Measurements from ENCODE around the gene CSE1L.
"Not testable (repeated sequence)": the region's sequence is repeated elsewhere in the genome, so short reads cannot be mapped to it uniquely, and the experiment has no call there.

CSE1L gene

DNA sequence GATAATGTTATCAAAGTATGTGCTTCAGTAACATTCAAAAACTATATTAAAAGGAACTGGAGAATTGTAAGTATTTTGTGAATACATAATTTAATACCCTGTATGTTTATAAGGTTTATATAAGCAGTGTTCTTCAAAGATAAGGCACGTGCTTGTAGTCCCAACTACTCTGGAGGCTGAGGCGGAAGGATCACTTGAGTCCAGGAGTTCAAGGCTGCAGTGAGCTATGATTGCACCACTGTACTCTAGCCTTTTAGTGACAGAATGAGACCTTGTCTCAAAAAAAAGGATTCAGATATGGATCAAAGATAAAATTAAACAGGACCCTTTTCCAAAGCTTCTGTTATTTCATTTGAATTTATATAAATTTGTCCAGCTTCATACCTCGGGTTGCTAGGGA, 17.2 kb downstream of the CSE1L start:
- DNase-seq, result no peak

DNA sequence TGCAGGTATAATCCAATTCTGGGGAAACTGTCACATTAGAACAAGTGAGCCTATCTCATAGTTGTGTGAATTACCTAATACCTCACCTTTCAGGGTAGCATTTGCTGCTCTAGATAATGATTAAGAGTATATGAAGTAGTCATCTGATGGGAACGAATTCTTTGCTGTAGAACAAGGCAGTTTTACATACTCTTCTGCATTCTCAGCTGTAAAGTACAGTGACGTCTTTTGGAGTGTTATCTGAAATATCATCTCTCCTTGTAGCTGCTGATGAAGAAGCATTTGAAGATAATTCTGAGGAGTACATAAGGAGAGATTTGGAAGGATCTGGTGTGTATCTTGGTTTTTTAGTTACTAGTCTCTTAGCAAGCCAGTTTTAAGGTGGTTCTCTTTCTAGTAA, 28.4 kb downstream of the CSE1L start:
- no peak for DNase-seq

DNA sequence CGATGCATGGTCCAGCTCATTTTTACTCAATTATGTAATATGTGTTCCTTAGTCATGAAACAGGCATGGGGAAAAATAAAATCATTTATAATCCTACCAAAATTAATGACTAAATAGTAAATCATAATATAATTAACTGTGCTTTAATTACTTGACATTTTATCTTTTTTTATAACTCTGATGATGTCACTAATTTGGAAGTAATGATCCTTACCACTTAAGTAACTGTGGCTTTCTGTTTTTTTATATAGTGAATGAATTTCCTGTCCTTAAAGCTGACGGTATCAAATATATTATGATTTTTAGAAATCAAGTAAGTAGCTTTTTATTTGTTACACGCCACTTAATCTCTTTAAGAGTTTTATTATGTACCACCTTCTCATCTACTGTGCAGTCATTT, 32.2 kb downstream of the CSE1L start:
- DNase-seq, result no peak

DNA sequence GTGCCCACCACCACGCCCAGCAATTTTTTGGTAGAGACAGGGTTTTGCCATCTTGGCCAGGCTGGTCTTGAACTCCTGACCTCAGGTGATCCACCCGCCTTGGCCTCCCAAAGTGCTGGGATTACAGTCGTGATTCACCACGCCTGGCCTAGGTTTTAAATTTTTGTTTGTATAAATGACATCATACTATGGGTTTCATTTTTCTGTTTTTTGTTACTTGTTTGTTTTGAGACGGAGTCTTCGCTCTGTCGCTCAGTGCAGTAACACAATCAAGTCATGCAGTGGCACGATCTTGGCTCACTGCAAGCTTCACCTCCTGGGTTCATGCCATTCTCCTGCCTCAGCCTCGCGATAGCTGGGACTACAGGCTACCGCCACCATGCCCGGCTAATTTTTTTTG, 36.2 kb downstream of the CSE1L start:
- not testable (repeated sequence) for DNase-seq

DNA sequence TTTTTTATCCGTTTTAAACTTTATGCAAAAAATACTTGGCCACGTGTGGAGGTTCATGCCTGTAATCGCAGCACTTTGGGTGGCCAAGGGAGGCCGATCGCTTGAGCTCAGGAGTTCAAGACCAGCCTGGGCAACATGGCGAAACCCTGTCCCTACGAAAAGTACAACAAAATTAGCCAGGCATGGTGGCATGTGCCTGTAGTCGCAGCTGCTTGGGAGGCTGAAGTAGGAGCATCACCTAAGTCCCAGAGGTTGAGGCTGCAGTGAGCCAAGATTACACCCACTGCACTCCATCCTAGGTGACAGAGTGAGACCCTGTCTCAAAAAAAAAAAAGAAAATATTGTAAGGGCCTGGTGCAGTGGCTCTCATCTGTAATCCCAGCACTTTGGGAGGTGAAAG, 45.0 kb downstream of the CSE1L start:
- DNase-seq, result no peak

DNA sequence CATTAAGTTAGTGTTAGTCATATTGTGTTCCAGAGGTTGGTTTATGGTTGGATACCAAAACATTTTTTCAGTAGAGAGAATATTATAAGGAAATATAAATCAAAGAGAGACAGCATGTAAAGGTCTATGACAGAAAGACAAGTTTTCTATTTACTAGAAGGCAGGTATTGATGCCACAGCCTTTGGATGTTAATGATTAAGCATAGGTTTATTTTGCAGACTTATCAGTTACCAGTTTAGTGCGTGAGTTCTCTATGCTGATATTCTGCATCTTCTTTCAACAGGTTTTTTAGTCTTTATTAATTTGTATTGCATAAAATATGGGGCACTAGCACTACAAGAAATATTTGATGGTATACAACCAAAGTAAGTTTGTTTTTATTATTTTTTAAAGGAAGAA, 45.6 kb downstream of the CSE1L start:
- DNase-seq, result no peak

DNA sequence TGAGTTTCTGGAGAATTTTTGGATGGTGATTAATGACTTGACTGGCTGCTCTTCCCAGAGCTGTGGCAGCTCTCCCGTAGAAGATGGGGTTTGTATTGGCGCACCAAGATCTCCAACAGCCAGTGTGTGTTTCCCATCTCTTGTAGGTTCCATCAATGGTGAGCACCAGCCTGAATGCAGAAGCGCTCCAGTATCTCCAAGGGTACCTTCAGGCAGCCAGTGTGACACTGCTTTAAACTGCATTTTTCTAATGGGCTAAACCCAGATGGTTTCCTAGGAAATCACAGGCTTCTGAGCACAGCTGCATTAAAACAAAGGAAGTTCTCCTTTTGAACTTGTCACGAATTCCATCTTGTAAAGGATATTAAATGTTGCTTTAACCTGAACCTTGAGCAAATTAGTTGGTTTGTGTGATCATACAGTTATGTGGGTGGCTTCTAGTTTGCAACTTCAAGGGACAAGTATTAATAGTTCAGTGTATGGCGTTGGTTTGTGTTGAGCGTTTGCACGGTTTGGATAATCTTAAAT, 50.2 kb downstream of the CSE1L start:
- DNase-seq, result no peak

DNA sequence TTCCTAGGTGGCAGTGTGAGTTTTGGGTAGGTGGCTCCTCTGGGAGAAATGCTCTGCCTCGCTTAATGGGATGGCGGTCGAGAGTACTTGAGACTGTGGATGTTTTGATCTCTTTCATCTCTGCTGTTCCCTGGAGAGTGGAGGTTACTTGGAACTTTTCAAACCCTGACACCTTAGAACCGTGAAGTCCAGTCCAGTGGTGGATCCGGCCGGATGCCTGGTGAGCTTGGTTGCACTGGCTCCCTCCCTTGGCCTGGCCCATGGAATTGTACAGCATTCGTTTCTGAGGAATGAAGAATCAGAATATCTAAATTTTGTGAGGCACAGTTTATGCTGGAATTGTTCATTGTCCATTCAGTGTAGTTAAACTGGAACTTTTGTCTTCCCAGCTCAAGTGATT, 51.0 kb downstream of the CSE1L start:
- DNase-seq, result no peak

DNA sequence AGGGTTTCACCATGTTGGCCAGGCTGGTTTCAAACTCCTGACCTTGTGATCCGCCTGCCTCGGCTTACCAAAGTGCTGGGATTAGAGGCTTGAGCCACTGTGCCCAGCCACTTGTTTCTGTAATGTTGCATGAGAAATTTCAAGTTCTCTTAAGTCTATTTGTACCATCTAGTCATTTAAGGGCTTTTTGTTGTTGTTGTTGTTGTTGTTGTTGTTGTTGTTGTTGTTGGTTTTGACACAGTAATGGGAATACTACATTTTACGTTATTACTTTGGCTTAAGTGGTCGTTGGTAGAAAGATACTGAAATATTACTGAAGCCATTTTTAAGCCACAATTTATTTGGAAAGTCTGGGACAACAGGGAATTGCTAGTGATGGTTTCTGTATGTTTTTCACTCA, 52.0 kb downstream of the CSE1L start:
- no peak for DNase-seq

DNA sequence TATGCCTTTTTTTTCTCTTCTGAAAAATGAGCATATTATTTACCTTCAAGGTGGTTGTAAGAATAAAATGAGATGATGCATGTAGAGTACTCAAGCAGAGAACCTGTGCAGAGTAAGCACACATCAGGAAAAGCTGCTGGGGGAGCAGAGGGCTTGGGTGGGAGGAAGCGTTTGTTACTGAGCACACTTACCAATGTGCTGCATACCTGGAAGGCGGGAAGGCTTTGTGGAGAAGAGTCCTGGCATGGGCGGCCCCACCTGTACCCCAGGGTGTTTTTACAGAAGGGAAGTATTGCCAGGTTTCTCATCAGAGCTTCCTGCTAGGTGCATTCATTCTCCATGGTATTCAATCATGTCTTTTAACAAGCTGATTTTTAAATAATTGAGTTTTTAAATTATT, 52.9 kb downstream of the CSE1L start:
- DNase-seq, result no peak

DNA sequence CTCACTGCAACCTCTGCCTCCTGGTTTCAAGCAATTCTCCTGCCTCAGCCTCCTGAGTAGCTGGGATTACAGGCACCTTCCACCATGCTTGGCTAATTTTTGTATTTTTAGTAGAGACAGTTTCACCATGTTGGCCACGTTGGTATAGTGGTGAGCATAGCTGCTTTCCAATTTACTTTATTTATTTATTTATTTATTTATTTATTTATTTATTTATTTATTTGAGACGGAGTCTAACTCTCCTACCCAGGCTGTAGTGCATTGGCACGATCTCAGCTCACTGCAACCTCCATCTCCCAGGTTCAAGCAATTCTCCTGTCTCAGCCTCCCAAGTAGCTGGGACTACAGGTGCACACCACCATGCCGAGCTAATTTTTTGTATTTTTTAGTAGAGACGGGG, 54.2 kb downstream of the CSE1L start:
- not testable (repeated sequence) for DNase-seq

DNA sequence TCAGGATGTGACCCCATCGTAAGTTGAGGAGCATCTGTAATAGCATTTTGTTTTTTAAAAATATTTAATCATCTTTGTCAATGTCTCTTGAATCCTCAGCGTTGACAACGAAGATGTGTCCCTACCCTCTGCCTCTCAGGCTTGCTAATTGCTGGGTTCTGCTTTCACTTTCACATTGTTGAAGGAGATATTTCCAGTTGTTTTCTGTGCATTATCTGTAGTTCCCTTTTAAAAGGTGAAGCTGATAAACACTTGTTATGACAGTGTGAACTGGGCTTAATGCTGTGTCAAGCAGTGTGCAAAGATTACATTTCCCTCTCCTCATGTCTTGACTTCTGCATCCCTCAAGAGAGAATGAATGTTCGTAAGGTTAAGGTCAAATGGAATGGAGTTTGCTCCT, 54.9 kb downstream of the CSE1L start:
- no peak for DNase-seq

DNA sequence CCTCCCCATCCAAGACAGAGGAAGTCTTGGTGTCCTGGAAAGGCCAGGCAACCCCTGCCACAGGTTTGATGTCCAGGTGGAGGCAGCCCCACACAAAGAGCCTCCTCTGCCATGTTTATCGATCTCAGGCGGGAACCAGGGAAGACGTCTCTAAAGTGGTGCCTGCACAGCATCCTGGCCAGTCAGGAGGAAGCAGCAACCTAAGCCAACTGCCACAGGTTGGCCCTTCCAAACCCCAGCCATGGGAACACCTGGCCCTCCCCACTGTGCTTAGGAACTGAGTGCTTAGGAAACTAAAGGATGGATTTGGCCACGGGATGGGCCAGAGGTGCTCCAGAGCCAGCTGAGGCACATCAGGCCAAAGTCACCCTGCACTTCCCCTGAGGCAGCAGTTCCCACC, 56.9 kb downstream of the CSE1L start:
- DNase-seq, result no peak

DNA sequence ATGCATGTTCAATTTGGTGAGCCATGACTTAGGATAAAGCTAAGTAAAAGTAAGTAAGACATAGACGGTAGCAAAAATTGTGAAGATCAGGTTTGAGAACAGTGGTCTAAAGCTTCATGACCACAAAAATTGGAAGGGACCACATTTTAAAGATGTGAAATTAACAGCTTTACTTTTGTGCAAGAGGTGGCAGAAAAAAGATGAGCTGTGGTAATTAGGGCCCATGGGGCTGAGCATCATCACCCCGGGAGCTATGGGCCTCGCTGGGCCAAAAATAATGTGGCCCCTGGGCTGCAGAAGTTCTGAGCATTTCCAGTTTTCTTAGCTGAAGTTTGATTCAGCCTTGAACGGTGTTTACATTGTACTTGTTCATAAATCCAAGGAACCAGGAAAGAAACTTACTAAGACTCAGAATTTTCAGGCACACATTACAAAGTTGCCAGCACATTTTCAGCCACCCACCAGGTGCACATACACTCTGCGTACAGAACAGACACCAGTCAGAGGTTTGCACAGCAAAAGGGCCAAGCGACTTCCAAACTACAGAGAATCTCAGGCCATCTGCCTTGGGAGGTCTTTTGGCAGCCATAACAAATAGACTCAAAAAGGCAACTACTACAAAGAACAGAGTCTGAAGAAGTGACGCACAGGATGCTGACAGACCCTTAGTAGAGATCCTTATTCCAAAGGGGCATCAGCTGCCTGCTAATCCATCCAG, 57.7 kb downstream of the CSE1L start:
- no peak for DNase-seq

DNA sequence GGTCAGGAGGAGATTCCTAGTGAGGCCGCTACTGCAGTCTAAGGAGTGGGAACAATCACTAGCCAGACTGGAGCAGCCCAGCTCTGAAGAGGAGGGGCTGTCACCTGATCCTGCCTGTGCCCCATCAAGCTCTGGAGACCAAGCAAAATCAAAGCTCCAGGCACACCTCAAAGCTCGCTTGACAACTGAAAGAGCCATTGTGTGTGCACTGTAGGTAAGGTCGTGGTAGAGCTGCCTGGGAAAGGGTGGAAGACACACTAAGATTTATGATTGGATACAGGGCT, 58.2 kb downstream of the CSE1L start:
- no peak for DNase-seq

DNA sequence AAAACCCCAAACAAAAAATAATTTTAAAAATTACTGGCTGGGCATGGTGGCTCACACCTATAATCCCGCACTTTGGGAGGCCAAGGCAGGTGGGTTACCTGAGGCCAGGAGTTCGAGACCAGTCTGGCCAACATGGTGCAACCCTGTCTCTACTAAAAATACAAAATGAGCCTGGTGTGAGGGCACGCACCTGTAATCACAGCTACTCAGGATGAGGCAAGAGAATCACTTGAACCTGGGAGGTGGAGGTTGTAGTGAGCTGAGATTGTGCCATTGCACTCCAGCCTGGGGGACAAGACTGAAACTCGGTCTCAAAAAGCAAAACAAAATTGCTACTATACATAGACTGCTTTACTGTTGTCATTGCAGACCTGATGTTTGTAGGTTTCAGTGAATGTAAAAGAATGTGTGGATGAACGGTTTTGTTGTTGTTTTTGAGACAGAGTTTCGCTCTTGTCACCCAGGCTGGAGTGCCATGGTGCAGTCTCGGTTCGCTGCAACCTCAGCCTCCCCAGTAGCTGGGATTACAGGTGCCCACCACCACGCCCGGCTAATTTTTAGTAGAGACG, 59.0 kb downstream of the CSE1L start:
- not testable (repeated sequence) for DNase-seq

DNA sequence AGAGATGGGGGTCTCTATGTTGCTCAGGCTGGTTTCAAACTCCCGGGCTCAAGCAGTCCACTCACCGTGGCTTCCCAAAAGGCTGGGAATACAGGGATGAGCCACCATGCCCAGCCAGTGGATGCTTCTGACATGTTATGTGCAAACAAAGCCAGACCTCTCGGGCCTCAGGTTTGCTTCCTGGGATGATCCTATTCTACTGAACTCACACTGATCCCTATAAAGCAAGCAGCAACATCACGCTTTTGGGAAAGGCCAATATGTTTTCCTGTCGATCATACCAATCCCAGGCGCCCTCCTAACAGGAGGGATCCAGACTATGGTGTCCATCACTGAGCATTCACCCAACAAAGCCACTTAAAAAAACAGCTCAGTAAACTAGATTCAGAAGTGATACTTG, 60.2 kb downstream of the CSE1L start:
- DNase-seq, result no peak

DNA sequence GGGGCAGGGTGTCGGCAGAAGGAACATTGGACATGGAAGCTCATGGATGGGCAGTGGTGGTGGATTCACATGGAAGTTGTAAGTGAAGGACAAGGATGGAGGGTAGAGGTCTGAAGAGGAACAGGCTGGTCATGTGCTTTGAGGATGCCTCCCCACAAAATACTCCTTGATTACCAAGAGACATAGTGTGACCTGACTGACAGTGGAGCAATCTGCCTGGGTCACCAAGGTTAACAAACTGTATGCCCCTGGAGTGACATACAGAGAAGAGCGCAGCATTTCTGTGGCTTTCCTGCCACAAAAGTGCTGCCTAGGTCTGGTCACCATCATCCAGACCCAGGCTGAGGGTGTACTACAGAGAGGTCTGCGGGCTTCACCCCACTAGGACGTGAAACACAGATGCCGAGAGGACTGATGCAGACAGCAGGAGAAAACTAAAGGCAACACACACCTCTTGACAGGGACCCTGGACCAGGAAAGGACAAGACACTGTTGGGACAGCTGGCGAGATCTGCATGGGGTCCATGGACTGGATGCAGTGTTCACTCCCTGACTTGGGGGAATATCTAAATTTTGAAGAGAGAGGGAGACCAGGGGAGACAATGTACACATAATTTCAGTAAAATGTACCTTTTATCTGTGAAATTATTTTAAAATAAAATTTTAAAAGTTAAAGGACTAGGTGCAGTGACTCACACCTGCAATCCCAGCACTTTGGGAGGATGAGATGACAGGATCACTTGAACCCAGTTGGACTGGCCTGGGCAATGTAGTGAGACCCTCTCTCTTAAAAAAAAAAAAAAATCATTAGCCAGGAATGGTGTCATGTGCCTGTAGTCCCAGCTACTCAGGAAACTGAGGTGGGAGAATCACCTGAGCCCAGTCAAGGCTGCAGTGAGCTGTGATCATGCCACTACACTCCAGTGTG, 64.9 kb downstream of the CSE1L start:
- no peak for DNase-seq

DNA sequence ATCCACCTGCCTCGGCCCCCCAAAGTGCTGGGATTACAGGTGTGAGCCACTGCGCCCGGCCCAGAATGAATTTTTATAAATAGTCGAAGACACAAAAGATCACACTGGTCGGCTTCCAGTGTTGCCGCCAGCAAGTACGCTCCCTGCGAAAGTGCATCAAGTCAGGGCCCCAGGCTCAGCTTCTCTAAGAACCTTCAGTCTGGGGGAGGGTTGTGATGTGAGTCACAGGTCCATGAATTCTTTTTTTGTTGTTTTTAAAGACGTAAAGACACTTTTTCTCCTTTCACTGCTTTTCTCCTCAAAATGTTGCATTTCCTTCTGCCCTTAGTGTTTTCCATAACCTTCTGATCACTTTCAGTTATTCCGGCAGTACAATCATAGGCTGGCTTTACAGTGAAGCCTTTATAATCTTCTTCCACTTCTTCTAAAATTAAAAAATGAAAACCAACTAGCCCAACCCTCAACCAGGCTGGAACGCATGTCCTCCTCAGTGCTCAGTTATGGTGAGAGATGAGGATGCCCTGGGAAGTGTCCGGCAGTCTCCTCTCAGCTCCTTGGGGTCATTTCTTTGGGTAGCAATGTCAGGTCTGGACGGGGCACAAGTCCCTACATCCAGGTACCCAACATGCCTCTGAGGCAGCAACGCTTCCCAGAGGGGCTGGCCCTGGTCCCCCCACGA, 66.6 kb downstream of the CSE1L start:
- DNase-seq, result peak; percentile 31

DNA sequence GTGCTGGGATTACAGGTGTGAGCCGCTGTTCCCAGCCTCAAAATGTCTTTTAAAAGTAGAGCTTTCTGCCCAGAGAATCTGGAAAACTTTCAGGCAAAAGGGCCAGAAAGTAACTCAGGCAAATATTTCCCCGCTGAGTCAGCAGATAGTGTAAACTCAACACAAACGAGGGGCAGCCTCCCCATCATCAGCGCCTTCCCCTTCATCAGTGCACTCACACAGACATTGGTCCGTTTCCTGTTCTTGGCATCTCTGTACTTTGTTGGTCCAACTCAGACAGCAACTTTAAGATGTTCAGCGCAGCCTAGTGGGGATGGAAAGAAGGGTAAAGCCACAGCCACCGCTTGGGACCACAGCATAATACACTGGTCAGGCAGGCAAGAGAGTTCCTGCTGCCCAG, 69.5 kb downstream of the CSE1L start:
- peak; percentile 7 for DNase-seq

DNA sequence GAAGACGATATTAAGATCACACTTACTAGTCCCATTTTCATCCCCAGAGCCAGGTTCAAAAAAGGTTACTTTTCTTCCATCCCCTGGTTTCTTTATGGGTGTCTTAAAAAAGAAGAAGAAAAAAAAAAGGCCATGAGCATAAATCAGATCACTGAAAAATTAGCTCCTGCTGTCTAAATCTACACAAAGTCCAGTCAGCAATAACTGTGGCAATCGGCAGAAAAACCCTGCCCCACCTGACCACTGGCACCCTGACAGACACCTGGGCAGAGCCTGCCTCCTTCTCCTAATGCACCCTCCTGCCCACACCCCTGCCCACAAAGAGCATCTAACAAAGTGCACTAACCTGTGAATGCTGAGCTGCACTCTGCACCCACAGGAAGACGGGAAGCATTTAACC, 72.2 kb downstream of the CSE1L start:
- DNase-seq, result no peak

DNA sequence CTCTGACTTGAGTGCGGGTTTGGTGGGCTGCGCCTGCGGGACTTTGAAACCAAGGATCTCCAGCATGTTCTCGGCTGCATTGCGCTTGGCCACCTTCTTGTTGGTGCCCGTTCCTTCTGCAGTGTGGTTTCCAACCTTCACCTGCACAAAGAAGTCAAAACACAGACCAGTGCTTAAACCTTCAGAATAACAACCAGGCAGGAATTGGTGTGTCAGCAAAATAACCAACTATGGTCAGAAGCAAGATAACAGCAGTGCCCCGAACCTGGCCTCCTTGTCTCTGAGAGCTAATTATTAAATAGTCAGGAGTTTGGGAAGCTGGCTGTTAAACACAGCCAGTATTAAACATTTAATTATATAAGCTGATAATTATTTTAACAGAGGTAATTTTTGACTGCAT, 73.9 kb downstream of the CSE1L start:
- DNase-seq, result no peak

DNA sequence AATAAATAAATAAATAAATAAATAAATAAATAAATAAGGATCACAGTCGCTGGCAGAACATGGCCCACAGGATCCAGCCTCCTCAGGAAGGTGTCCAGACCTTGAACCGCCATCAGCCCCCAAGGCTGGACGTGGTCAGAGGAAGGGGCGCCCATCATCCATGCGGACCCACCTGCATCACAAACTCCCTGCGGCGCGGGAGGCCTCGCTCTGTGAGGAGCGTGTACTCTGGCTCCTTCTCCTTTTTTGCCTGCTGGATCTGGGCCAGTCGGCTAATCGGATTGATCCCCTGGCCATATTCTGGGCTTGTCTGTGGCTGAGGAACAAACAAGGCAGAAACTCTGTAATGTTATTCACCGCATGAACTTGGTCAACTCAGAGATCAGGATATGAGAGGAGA, 76.8 kb downstream of the CSE1L start:
- DNase-seq, result no peak

All from fibroblast of skin of scalp (primary cell).